IMR-90 (cell line): ENCODE data around the gene QSER1. TPM values are rescaled to one million over a fixed set of nuclear protein-coding genes. Genes with fewer than 3 reads are reported as not detected.

Experiments used
- ATAC-seq: fragments of 200-7000 bp; cut with Tn5 transposase; 2 replicates; pipeline ENCODE4 v1.9.1; 2020; ENCODE audit warnings: low read depth, mild to moderate bottlenecking, moderate library complexity
- BruUV-seq: library from RNA; stranded (reverse); fragments of 400-500 nt; replicated peaks from 2 replicates; lab custom pipeline; 2021; lab: Mats Ljungman, UMichigan
- CTCF ChIA-PET: fragments of 300-600 bp; formaldehyde crosslinking; extraction: SDS; loops from one replicate; lab custom pipeline; 2021; ENCODE audit warnings: antibody characterized with exemption; lab: Yijun Ruan, JAX
- POLR2A ChIA-PET: fragments of 300-600 bp; sonication (Branson Sonifier 250); formaldehyde crosslinking; loops from one replicate; lab custom pipeline; 2022; ENCODE audit warnings: antibody characterized with exemption; ENCODE audit not compliant: unreplicated experiment; lab: Charles Lee
- DNase-seq: peaks from one replicate; pipeline ENCODE4 v3.0.0; 2013
- H2AFZ ChIP-seq: replicated peaks from 2 replicates; pipeline ENCODE3; 2013; ENCODE audit warnings: low read length, mild to moderate bottlenecking; ENCODE audit not compliant: poor library complexity
- H2AK5ac ChIP-seq: 2 replicates; pipeline ENCODE4 v1.6.1; 2013; ENCODE audit warnings: low read depth, low read length, inconsistent platforms
- H2AK9ac ChIP-seq: replicated peaks from 2 replicates; pipeline ENCODE3; 2013; ENCODE audit warnings: mild to moderate bottlenecking, low read depth, low read length, moderate library complexity; ENCODE audit not compliant: poor library complexity
- H2BK120ac ChIP-seq: 2 replicates; pipeline ENCODE4 v1.6.1; 2013; ENCODE audit warnings: low read depth, low read length, inconsistent platforms
- H2BK15ac ChIP-seq: 3 replicates; pipeline ENCODE4 v1.6.1; 2013; ENCODE audit warnings: low read depth, low read length, inconsistent platforms
- H2BK20ac ChIP-seq: 2 replicates; pipeline ENCODE4 v1.6.1; 2013; ENCODE audit warnings: low read depth, mild to moderate bottlenecking, inconsistent platforms, low read length, moderate library complexity
- H2BK5ac ChIP-seq: 2 replicates; pipeline ENCODE4 v1.6.1; 2013; ENCODE audit warnings: mild to moderate bottlenecking, low read depth, low read length, inconsistent platforms; ENCODE audit not compliant: poor library complexity, severe bottlenecking
- H3K14ac ChIP-seq: replicated peaks from 2 replicates; pipeline ENCODE4 v1.6.1; 2013; ENCODE audit warnings: low read depth, low read length, inconsistent platforms
- H3K18ac ChIP-seq: 2 replicates; pipeline ENCODE4 v1.6.1; 2013; ENCODE audit warnings: low read depth, low read length, control low read depth
- H3K23ac ChIP-seq: 2 replicates; pipeline ENCODE4 v1.6.1; 2013; ENCODE audit warnings: low read depth, low read length, inconsistent platforms
- H3K27ac ChIP-seq: 2 replicates; pipeline ENCODE4 v1.5.1; 2013; ENCODE audit warnings: mild to moderate bottlenecking, control low read depth, low read length; ENCODE audit not compliant: insufficient read depth
- H3K27me3 ChIP-seq: 2 replicates; pipeline ENCODE4 v1.6.1; 2013; ENCODE audit warnings: low read length; ENCODE audit not compliant: control insufficient read depth, insufficient read depth
- H3K36me3 ChIP-seq: 2 replicates; pipeline ENCODE4 v1.6.1; 2013; ENCODE audit warnings: low read length, mixed read lengths; ENCODE audit not compliant: control insufficient read depth, insufficient read depth
- H3K4ac ChIP-seq: 2 replicates; pipeline ENCODE4 v1.6.1; 2013; ENCODE audit warnings: low read depth, low read length, inconsistent platforms
- H3K4me1 ChIP-seq: 2 replicates; pipeline ENCODE4 v1.6.1; 2013; ENCODE audit warnings: low read length, mixed read lengths; ENCODE audit not compliant: control insufficient read depth, insufficient read depth
- H3K4me2 ChIP-seq: 2 replicates; pipeline ENCODE4 v1.6.1; 2013; ENCODE audit warnings: low read depth, mild to moderate bottlenecking, control low read depth, low read length, moderate library complexity
- H3K4me3 ChIP-seq: 2 replicates; pipeline ENCODE4 v1.5.1; 2013; ENCODE audit warnings: low read depth, mild to moderate bottlenecking, control low read depth, low read length, moderate library complexity; ENCODE audit not compliant: insufficient read depth
- H3K56ac ChIP-seq: 2 replicates; pipeline ENCODE4 v1.6.1; 2013; ENCODE audit warnings: low read length, inconsistent platforms; ENCODE audit not compliant: insufficient read depth; ENCODE audit errors: extremely low read depth
- H3K79me1 ChIP-seq, 2 experiments: 2 replicates each; pipeline ENCODE4 v1.6.1; 2013; ENCODE audit warnings: low read length in 2 of 2, inconsistent platforms in 1 of 2, low read depth in 1 of 2
- H3K9ac ChIP-seq: 2 replicates; pipeline ENCODE4 v1.6.1; 2013; ENCODE audit warnings: low read depth, low read length, control low read depth
- H3K9me1 ChIP-seq: 2 replicates; pipeline ENCODE4 v1.6.1; 2013; ENCODE audit warnings: low read length, inconsistent platforms; ENCODE audit not compliant: insufficient read depth
- H3K9me3 ChIP-seq: 2 replicates; pipeline ENCODE4 v1.6.1; 2013; ENCODE audit warnings: low read length; ENCODE audit not compliant: control insufficient read depth, insufficient read depth
- H4K20me1 ChIP-seq: 2 replicates; pipeline ENCODE4 v1.6.1; 2013; ENCODE audit warnings: low read length, inconsistent platforms; ENCODE audit not compliant: insufficient read depth
- H4K5ac ChIP-seq: 2 replicates; pipeline ENCODE4 v1.6.1; 2013; ENCODE audit warnings: mild to moderate bottlenecking, low read depth, low read length, control low read depth
- H4K8ac ChIP-seq, 2 experiments: 2 replicates each; pipeline ENCODE4 v1.6.1; 2013; ENCODE audit warnings: low read depth in 2 of 2, low read length in 2 of 2, control low read depth in 1 of 2, inconsistent platforms in 1 of 2
- H4K91ac ChIP-seq: 2 replicates; pipeline ENCODE4 v1.6.1; 2013; ENCODE audit warnings: low read depth, low read length, inconsistent platforms; ENCODE audit not compliant: insufficient read depth
- BHLHE40 ChIP-seq: fragments of 150-350 bp; IDR thresholded peaks from 2 replicates; pipeline ENCODE4 v1.6.1; 2016; ENCODE audit warnings: mild to moderate bottlenecking, low read depth, low read length
- CEBPB ChIP-seq: IDR thresholded peaks from 2 replicates; pipeline ENCODE4 v1.6.1; 2012; ENCODE audit warnings: low read depth, low read length, improper control_type of control experiment
- CHD1 ChIP-seq: IDR thresholded peaks from 2 replicates; pipeline ENCODE4 v1.6.1; 2012; ENCODE audit warnings: low read depth, low read length, improper control_type of control experiment
- FOS ChIP-seq: fragments of 150-350 bp; IDR thresholded peaks from 2 replicates; pipeline ENCODE4 v1.6.1; 2016; ENCODE audit warnings: low read depth, low read length
- MAFK ChIP-seq: IDR thresholded peaks from 2 replicates; pipeline ENCODE4 v1.6.1; 2012; ENCODE audit warnings: low read depth, low read length, improper control_type of control experiment
- MAZ ChIP-seq: IDR thresholded peaks from 2 replicates; pipeline ENCODE4 v1.6.1; 2012; ENCODE audit warnings: low read depth, mild to moderate bottlenecking, low read length, improper control_type of control experiment, moderate library complexity, borderline replicate concordance
- MXI1 ChIP-seq: IDR thresholded peaks from 2 replicates; pipeline ENCODE4 v1.6.1; 2012; ENCODE audit warnings: low read depth, mild to moderate bottlenecking, low read length, moderate library complexity, borderline replicate concordance
- NFE2L2 ChIP-seq: fragments of 150-350 bp; IDR thresholded peaks from 2 replicates; pipeline ENCODE4 v1.6.1; 2016; ENCODE audit warnings: low read depth, mild to moderate bottlenecking, low read length
- POLR2A ChIP-seq: IDR thresholded peaks from 2 replicates; pipeline ENCODE4 v1.6.1; 2012; ENCODE audit warnings: mild to moderate bottlenecking, low read depth, low read length
- RAD21 ChIP-seq: IDR thresholded peaks from 2 replicates; pipeline ENCODE4 v1.6.1; 2012; ENCODE audit warnings: low read length, improper control_type of control experiment
- RCOR1 ChIP-seq: IDR thresholded peaks from 2 replicates; pipeline ENCODE4 v1.6.1; 2012; ENCODE audit warnings: mild to moderate bottlenecking, low read length, improper control_type of control experiment; ENCODE audit not compliant: insufficient replicate concordance
- RFX5 ChIP-seq: IDR thresholded peaks from 2 replicates; pipeline ENCODE4 v1.8.0; 2012; ENCODE audit warnings: low read depth, mild to moderate bottlenecking, low read length, moderate library complexity
- SMC3 ChIP-seq: fragments of 150-350 bp; IDR thresholded peaks from 2 replicates; pipeline ENCODE4 v1.6.1; 2016; ENCODE audit warnings: low read depth, mild to moderate bottlenecking, antibody characterized with exemption, low read length, moderate library complexity
- dilution Hi-C: fragments of 300-500 bp; cut with HindIII; formaldehyde crosslinking; loops from one replicate; pipeline ENCODE4 v1.14.3; 2018; ENCODE audit warnings: low sequenced_read_pairs; ENCODE audit not compliant: unreplicated experiment
- in situ Hi-C: fragments of 300-500 bp; cut with MboI; formaldehyde crosslinking; loops from 3 replicates; pipeline ENCODE4 v1.14.3; 2019; ENCODE audit warnings: low sequenced_read_pairs, inconsistent platforms, mixed read lengths
- intact Hi-C: fragments of 100-400 bp; cut with micrococcal nuclease; formaldehyde crosslinking; loops from 2 replicates; pipeline ENCODE4 v1.10.0; 2022
- polyA plus RNA-seq, 3 experiments: library from polyadenylated mRNA; depleted of rRNA; stranded (reverse); fragments of >200 nt; gene quantifications; 2 replicates each; pipeline ENCODE4 v1.2.3, GENCODE V29; 2012; ENCODE audit warnings: low replicate concordance in 1 of 3
- total RNA-seq: library from RNA; depleted of rRNA; stranded (reverse); fragments of >200 nt; gene quantifications from 2 replicates; pipeline ENCODE4 v1.2.3, GENCODE V29; 2012
- TF ChIP-seq, protein P1 (sequence below): conservative IDR thresholded peaks from 2 replicates; pipeline ENCODE4 v1.5.1; 2012; ENCODE audit warnings: mild to moderate bottlenecking, low read depth, low read length, improper control_type of control experiment
- TF ChIP-seq, protein P2 (sequence below): fragments of 150-350 bp; IDR thresholded peaks from 2 replicates; pipeline ENCODE4 v1.6.1; 2017; ENCODE audit warnings: mild to moderate bottlenecking, antibody characterized with exemption, low read length, low read depth
- TF ChIP-seq, protein P3 (sequence below): fragments of 150-350 bp; IDR thresholded peaks from 2 replicates; pipeline ENCODE4 v1.6.1; 2016; ENCODE audit warnings: low read depth, mild to moderate bottlenecking, low read length, moderate library complexity, borderline replicate concordance

The QSER1 gene
- total and polyA plus RNA-seq, 2 of the 4 experiments (the other 2 are of a cell fraction) = 5.9 to 15.6 TPM

DNA sequence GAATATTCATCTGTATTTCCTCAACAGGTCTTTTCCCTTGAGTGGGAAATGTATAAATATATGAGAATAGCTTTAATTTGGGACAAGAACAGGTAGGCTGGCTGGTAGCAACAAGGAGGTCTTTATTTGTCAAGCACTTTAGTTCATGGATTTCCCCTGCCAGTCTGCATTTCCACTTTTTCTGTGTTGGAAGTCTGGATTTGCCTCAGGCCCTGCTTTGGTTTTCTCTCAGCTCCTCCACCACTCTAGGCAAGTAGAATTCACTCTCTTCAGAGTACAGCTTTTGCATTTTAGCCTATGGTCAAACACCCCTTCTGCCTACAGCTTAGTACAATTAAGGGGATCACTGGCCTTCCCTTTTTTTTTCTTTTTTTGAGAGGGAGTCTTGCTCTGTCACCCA, 57.1 kb downstream of the QSER1 start:
- Histone ChIP-seq H3K4ac (no peak overlapping the region), H3K9ac (no peak overlapping the region), H3K4me3 (no peak overlapping the region), H2BK120ac (no peak overlapping the region), H3K4me1 (no peaks in the 10 kb centered on the region), H3K27ac (no peak overlapping the region), H3K27me3 (no peaks in the 10 kb centered on the region), H2AFZ (no peak overlapping the region), H3K36me3 (peaks cover 3% of the 10 kb centered on the region), H3K9me1 (no peaks in the 10 kb centered on the region), H3K79me1 (peaks cover 0 to 16% of the 10 kb centered on the region in 2 experiments; a peak in 3 of 4 replicates), H4K5ac (no peak overlapping the region), H4K91ac (no peak overlapping the region), H3K14ac (no peak overlapping the region), H3K18ac (no peak overlapping the region), H3K56ac (no peak overlapping the region), H2BK20ac (no peak overlapping the region), H3K4me2 (no peak overlapping the region), H4K20me1 (no peaks in the 10 kb centered on the region), H2BK5ac (no peak overlapping the region), H4K8ac (no peak overlapping the region), H3K23ac (no peak overlapping the region), H3K9me3 (no peaks in the 10 kb centered on the region), H2BK15ac (no peak overlapping the region), H2AK9ac (no peak overlapping the region), H2AK5ac (no peak overlapping the region)
- BruUV-seq = no TSS peak
- TF ChIP-seq RAD21 = no peak
- no peak for TF ChIP-seq POLR2A
- no peak for TF ChIP-seq CHD1
- TF ChIP-seq BHLHE40 = no peak
- TF ChIP-seq, protein P1, sequence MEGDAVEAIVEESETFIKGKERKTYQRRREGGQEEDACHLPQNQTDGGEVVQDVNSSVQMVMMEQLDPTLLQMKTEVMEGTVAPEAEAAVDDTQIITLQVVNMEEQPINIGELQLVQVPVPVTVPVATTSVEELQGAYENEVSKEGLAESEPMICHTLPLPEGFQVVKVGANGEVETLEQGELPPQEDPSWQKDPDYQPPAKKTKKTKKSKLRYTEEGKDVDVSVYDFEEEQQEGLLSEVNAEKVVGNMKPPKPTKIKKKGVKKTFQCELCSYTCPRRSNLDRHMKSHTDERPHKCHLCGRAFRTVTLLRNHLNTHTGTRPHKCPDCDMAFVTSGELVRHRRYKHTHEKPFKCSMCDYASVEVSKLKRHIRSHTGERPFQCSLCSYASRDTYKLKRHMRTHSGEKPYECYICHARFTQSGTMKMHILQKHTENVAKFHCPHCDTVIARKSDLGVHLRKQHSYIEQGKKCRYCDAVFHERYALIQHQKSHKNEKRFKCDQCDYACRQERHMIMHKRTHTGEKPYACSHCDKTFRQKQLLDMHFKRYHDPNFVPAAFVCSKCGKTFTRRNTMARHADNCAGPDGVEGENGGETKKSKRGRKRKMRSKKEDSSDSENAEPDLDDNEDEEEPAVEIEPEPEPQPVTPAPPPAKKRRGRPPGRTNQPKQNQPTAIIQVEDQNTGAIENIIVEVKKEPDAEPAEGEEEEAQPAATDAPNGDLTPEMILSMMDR = no peak
- TF ChIP-seq FOS = no peak
- no peak for TF ChIP-seq RCOR1
- TF ChIP-seq MAFK = no peak
- no peak for TF ChIP-seq MAZ
- TF ChIP-seq RFX5 = no peak
- TF ChIP-seq, protein P2, sequence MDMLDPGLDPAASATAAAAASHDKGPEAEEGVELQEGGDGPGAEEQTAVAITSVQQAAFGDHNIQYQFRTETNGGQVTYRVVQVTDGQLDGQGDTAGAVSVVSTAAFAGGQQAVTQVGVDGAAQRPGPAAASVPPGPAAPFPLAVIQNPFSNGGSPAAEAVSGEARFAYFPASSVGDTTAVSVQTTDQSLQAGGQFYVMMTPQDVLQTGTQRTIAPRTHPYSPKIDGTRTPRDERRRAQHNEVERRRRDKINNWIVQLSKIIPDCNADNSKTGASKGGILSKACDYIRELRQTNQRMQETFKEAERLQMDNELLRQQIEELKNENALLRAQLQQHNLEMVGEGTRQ = no peak
- no peak for TF ChIP-seq CEBPB
- TF ChIP-seq, protein P3, sequence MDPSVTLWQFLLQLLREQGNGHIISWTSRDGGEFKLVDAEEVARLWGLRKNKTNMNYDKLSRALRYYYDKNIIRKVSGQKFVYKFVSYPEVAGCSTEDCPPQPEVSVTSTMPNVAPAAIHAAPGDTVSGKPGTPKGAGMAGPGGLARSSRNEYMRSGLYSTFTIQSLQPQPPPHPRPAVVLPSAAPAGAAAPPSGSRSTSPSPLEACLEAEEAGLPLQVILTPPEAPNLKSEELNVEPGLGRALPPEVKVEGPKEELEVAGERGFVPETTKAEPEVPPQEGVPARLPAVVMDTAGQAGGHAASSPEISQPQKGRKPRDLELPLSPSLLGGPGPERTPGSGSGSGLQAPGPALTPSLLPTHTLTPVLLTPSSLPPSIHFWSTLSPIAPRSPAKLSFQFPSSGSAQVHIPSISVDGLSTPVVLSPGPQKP = no peak
- no peak for TF ChIP-seq NFE2L2
- TF ChIP-seq SMC3 = no peak
- no peak for TF ChIP-seq MXI1
- dilution Hi-C loops (no loop called here), in situ Hi-C loops (loop anchor here (25.0 kb wide), 1 partner anchor 137 kb away; no protein-coding TSS in a partner anchor), intact Hi-C loops (loop anchor here (10.0 kb wide), 1 partner anchor 395 kb away; no protein-coding TSS in a partner anchor)
- DNase-seq (no peak), ATAC-seq (no peak)
- ChIA-PET POLR2A (no interaction called here), CTCF (no interaction called here)
